ENCODE data around the gene ATP8B4.

- TF ChIP-seq POLR2AphosphoS5 (IDR thresholded peaks at IDR 0.05; ENCODE audit: borderline replicate concordance, low read depth, low read length) (no peak), EZH2 (IDR thresholded peaks at IDR 0.05) (no peak), FOXP2 (optimal IDR thresholded peaks at IDR 0.05; ENCODE audit: control extremely low read depth, extremely low read length, insufficient read depth) (no peak)
Observed at GRCh38 chr15:49964551-49964950, 154.5 kb downstream of the ATP8B4 start.
